NCI-H2196 (cell line): ENCODE results near the gene ETS2.

ENCODE experiments used
- DNase-seq: peaks from one replicate; lab custom pipeline; 2025; ENCODE audit not compliant: unreplicated experiment; lab: John Stamatoyannopoulos, UW

Gene ETS2

GRCh38 chr21:38858026-38858811 is 52.5 kb downstream of the ETS2 start:
- no peak for DNase-seq

GRCh38 chr21:38858812-38859205 is 53.1 kb downstream of the ETS2 start:
- no peak for DNase-seq

- no peak for DNase-seq
These were observed 54.1 kb downstream of the ETS2 start for GRCh38 chr21:38859852-38860251.

- no peak for DNase-seq
These were observed 55.3 kb downstream of the ETS2 start for GRCh38 chr21:38861056-38861455.

GRCh38 chr21:38861989-38862683 is 56.4 kb downstream of the ETS2 start:
- no peak for DNase-seq

- DNase-seq = no peak
These were observed 57.6 kb downstream of the ETS2 start for GRCh38 chr21:38863291-38863690.

- DNase-seq = no peak
These were observed 58.2 kb downstream of the ETS2 start for GRCh38 chr21:38863843-38864363.

- DNase-seq = no peak
These were observed 59.2 kb downstream of the ETS2 start for GRCh38 chr21:38864964-38865363.

- no peak for DNase-seq
These were observed 63.5 kb downstream of the ETS2 start for GRCh38 chr21:38869196-38869595.

GRCh38 chr21:38869946-38870345 is 64.2 kb downstream of the ETS2 start:
- peak; percentile 62 for DNase-seq
